Kasumi-1 (cell line): ENCODE data around the gene MAGOH.

Experiments used
- DNase-seq, 2 experiments: peaks; one replicate each; lab custom pipeline; 2025; lab: John Stamatoyannopoulos, UW

MAGOH gene

GRCh38 chr1:53270873-53271272 is 32.6 kb upstream of the MAGOH start:
- DNase-seq = no peak

- DNase-seq = no peak
Observed at GRCh38 chr1:53270107-53270506, 31.8 kb upstream of the MAGOH start.

GRCh38 chr1:53267761-53268160 is 29.4 kb upstream of the MAGOH start:
- DNase-seq = no peak

- peak in 1 of 2 experiments; percentile 10 for DNase-seq
Observed at GRCh38 chr1:53266038-53266437, 27.7 kb upstream of the MAGOH start.

- DNase-seq = no peak
Observed at GRCh38 chr1:53265581-53265980, 27.3 kb upstream of the MAGOH start.

- DNase-seq = no peak
Observed at GRCh38 chr1:53264048-53264447, 25.7 kb upstream of the MAGOH start.

GRCh38 chr1:53262000-53262399 is 23.7 kb upstream of the MAGOH start:
- no peak for DNase-seq

- DNase-seq = no peak
Observed at GRCh38 chr1:53260631-53261247, 22.4 kb upstream of the MAGOH start.

GRCh38 chr1:53259932-53260331 is 21.6 kb upstream of the MAGOH start:
- DNase-seq = no peak

GRCh38 chr1:53258216-53258615 is 19.9 kb upstream of the MAGOH start:
- no peak for DNase-seq

- DNase-seq = no peak
Observed at GRCh38 chr1:53257454-53258081, 19.2 kb upstream of the MAGOH start.

- DNase-seq = no peak
Observed at GRCh38 chr1:53256511-53257453, 18.5 kb upstream of the MAGOH start.

- DNase-seq = no peak
Observed at GRCh38 chr1:53255031-53255430, 16.7 kb upstream of the MAGOH start.

- DNase-seq = no peak
Observed at GRCh38 chr1:53254011-53254640, 15.8 kb upstream of the MAGOH start.

- DNase-seq = no peak
Observed at GRCh38 chr1:53250325-53250724, 12.0 kb upstream of the MAGOH start.

- DNase-seq = no peak
Observed at GRCh38 chr1:53249706-53250105, 11.4 kb upstream of the MAGOH start.

- no peak for DNase-seq
Observed at GRCh38 chr1:53246261-53247134, 8.2 kb upstream of the MAGOH start.

- no peak for DNase-seq
Observed at GRCh38 chr1:53244141-53244540, 5.8 kb upstream of the MAGOH start.

- no peak for DNase-seq
Observed at GRCh38 chr1:53242381-53242780, 4.1 kb upstream of the MAGOH start.

- DNase-seq = no peak
Observed at GRCh38 chr1:53241828-53242227, 3.5 kb upstream of the MAGOH start.

GRCh38 chr1:53237638-53238037 is 680 bp downstream of the MAGOH start:
- no peak for DNase-seq

GRCh38 chr1:53220962-53221286 is 17.4 kb downstream of the MAGOH start:
- no peak for DNase-seq
